Effector CD4-positive, alpha-beta T cell (primary cell): Measurements from ENCODE around the gene SIRPB2.

Experiments used
- DNase-seq: peaks from one replicate; pipeline ENCODE4 v3.0.0-alpha.2; 2020

The SIRPB2 gene

DNA sequence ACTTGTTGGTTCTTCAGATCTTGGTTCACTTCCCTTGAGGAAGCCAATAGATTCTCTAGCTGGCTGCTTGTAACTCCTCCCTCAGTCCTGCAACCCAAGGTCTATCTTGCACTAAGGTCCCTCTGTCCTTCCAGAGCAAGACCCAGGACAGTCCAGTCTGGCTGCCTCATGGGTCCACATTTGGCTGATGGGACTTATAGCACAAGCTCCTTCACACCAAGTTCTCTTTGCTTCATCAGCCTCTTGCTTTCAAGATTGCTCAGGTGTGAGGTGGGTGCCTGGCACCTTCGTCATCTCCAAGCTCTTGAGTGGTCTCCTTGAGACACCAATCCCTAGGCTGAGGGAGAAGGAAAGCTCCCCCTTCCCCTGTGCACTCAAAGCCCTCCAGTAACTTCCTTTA lies 52.9 kb downstream of the SIRPB2 start:
- no peak for DNase-seq

DNA sequence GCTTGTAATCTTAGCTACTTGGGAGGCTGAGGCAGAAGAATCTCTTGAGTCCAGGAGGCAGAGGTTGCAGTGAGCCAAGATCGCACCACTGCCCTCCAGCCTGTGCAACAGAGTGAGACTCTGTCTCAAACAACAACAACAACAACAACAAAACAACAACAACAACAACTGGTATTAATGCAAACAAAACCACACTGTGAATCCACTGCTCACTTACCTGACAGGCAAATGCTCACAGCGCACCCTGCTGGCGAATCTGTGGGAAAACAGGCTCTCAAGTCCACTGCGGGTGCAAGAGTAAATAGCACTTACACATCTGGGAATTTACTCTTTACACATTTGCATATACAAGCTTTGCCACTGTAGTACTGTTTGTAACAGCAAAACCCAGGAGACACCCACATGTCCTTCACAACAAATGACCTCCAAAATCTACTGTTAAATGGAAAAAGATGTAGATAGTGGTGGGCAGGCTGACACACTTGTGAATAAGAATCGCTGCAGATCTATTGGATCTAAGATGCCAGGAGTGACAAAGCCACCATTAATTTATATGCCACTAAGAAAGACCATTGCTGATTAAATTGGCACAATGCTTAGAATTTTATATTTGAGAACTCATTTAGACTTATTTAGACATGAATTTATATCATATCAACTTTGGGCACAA lies 53.9 kb downstream of the SIRPB2 start:
- peak; percentile 77 for DNase-seq

DNA sequence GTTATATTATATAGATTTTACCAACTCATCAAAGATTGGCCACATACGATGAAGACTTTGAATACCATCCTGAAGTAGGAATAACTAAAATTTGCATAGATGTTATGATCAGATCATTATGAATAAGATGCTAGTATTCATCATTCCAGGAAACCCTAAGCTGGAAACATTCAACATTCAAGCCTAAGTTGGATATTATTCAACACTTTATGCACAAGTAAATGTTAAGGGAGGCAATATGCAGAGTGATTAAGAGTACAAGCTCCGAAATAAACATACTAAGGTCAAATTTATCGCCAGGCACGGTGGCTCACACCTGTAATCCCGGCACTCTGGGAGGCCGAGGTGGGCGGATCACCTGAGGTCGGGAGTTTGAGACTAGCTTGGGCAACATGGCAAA lies 55.0 kb downstream of the SIRPB2 start:
- no peak for DNase-seq

DNA sequence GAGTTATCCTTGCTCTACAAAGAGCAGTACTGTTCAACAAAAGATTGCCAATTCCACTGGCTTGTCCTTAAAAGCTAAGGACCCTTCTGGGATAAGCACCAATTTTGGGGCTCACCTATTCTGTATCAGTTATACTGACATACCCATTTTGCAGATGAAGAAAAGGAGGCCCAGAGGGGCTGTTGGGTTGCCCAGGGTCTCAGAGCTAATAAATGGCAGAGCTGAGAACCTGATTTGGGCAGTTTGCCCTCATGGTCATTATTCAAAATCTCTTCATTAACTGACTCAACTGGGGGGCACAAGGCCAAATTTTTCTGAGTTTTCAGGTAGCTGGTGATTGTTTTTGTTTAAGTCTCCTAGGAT lies 55.9 kb downstream of the SIRPB2 start:
- DNase-seq, result no peak

DNA sequence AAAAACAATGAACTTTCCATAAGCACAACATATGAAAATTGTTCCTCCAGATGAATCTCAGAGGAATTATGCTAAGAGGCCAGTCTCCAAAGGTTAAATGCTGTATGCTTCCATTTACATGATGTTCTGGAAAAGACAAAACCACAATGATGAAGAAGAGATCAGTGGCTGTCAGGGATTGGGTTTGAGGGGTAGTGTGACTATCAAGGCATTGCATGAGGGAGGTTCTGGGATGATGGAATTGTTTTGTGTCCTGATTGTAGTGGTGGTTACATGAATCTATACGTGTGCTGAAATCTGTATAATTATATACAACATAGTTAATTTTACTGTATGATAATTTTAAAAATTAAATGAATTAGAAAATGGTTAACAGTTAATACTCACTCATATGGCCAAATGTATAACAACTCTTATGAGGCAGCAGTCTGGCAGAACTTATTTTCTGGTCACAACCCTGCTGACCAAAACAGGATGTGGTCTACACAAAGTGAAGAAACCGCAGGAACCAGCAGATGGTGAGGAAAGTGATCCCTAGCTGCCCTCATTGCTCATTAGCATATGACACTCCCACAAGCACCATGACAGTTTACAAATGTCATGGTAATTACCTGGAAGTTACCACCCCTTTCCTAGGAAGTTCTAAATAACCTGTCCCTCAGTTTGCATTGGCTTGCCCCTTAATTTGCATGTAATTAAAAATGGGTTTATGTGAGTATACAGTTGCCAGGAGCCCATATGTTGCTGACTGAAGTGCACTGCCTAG lies 56.5 kb downstream of the SIRPB2 start:
- peak; percentile 31 for DNase-seq

DNA sequence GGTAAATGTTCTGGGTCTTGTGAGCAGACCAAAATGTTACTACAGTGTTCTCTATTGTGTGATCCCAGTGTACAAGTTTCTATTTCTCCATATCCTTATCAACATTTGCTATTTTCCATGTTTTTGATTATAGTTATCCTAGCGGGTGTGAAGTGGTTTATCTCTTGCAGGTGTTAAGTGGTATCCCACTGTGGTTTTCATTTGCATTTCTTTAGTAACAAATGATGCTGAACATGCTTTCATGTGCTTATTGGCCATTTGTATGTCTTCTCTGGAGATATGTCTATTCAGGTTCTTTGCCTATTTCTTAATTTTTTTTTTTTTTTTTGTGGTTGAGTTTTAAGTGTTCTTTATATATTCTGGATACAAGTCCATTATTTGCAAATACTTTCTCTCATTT lies 60.1 kb downstream of the SIRPB2 start:
- DNase-seq, result no peak

DNA sequence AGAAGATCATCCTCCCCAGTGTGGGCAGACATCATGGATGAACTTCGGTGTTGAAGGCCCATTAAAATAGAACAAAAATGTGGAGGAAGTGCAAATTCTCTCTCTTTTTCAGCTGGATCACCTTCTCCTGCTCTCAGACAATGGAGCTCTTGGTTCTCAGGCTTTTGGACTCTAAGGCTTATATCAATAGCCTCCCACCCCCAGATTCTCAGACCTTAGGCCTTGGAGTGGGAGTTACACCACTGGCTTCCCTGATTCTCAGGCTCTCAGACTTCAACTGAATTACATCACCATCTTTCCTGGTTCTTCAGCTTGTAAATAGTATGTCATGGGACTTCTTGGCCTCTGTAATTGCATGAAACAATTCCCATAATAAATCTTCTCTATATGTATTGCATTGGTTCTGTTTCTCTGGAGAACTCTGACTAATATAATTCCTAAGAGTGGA lies 61.2 kb downstream of the SIRPB2 start:
- DNase-seq, result no peak

DNA sequence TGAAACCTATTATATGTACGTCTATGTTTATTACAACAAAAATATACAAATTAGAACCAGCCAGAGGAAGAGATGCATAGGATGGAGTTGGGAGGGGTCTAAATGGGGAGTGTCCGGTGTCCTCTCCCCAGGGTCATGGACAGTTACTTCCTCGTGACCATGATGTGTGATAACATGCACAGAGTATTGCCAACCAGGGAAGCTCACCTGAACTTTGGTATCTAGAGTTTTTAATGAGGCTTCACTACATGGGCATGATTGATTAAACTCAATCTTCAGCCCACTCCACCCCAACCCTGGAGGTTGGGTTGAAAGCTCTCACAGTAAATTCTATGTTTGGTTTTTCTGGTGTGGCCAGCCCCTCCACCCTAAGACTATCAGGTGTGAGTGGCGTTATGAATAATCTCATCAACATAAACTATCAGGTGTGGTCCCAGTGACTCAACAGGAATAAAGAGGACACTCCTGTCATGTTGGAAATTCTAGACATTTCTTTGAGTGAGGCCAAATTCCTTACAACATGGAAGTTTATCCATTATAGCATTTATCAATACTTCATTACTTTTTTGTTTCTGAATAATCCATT lies 62.0 kb downstream of the SIRPB2 start:
- no peak for DNase-seq

DNA sequence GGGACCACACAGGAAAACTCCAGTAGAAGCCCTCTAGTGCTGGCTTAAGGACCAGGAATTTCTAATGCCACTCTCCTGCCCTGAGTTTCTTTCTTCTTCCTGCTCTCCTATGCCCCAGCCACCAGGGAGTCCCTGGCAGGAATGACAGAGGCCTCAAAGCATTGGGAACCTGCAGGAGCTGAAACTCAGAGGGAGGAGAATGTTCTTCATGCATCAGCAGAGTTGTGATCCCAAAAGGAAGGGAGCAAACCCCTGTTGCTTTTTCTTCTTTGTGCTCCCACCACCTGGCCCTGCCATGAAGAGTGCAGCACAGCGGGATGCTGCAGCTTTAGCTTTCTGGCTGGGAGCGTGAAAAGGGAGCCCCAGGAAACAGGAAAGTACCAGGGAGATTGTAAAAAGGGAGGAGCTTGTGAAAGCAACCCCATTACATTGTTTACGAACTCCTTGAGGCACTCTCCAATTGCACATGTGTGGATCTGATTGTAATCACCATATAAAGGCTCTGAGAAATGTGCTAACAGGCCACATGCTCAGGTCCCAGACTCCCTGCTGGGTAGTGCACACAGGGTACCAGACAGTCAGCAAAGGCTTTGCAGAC lies 63.7 kb downstream of the SIRPB2 start:
- DNase-seq, result no peak

DNA sequence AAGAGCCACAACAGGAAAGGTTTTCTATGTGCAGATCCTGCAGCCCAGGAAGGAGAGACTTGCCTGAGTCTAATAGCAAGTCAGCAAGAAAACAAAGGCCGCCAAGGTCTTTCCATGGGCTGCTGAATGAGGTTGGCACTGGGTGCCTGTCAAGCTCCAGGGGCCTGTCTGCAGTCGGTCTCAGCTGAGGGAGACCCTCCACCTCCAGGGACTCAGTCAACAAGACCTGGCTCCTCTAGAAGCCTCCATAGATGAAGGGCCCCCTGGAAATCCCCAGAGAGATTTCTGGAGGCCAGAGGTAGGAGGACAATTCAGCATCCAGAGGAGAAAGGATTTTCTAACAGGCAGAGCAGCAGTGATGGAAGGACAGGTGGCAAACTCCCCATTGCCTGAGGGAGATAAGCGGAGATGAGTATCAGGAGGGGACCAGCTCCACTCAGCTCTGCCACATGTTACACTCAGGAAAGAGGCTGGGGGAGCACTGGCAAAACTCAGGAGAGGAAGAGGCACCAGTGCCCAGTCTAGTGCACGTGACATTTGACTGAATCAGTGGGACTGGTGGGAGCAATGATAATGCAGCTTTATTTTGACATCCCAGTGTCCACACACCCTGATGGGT lies 64.9 kb downstream of the SIRPB2 start:
- no peak for DNase-seq
